Adrenal gland (tissue), 12 donors: ENCODE measurements around the gene RRP1. TPM values are rescaled to one million over a fixed set of nuclear protein-coding genes. Genes with fewer than 3 reads are reported as not detected.

Experiments used
- DNase-seq, 7 donors: peaks; one replicate each; pipeline ENCODE4 v3.0.0-alpha.2; 2019 to 2020
- H3K27ac ChIP-seq, 5 donors: fragments of 200-600 bp; sonication (generic) in 4 of 5; 1 replicate in 3 of 5; 2 replicates in 2 of 5; pipeline versions ENCODE4 v1.5.1 to v1.8.0; 2016 to 2020; ENCODE audit warnings: mild to moderate bottlenecking in 1 of 5
- H3K27me3 ChIP-seq: fragments of 200-600 bp; 2 replicates; pipeline ENCODE4 v1.8.0; 2021
- H3K36me3 ChIP-seq, 2 donors: fragments of 200-600 bp; replicated peaks in 1 of 2; 1 replicate in 1 of 2; 2 replicates in 1 of 2; pipeline versions ENCODE4 v1.5.1 to v1.8.0; 2018 to 2022
- H3K4me1 ChIP-seq, 2 donors: fragments of 200-600 bp; replicated peaks in 1 of 2; 1 replicate in 1 of 2; 2 replicates in 1 of 2; pipeline versions ENCODE4 v1.5.1 to v1.8.0; 2018 to 2021
- H3K4me3 ChIP-seq, 4 donors: fragments of 200-600 bp; sonication (generic) in 3 of 4; one replicate each; pipeline ENCODE4 v1.5.1; 2016 to 2018
- H3K9me3 ChIP-seq, 3 donors: fragments of 200-600 bp; sonication (generic) in 1 of 3; replicated peaks in 1 of 3; 1 replicate in 2 of 3; 2 replicates in 1 of 3; pipeline versions ENCODE4 v1.5.1 to v1.8.0; 2016 to 2021
- POLR2A ChIP-seq, 2 donors: fragments of 450-650 bp; IDR thresholded peaks; one replicate each; pipeline ENCODE4 v1.6.1; 2017; ENCODE audit warnings: antibody characterized with exemption in 2 of 2, mild to moderate bottlenecking in 2 of 2, moderate library complexity in 1 of 2
- WGBS, 4 donors: extraction: QIAGEN DNeasy Blood & Tissue Kit in 2 of 4; methylation state at CpG; one replicate each; pipeline versions ENCODE4 v1.1.5 to v1.1.7; 2013 to 2017; 5-methylcytosine and 5-hydroxymethylcytosine counted together
- intact Hi-C, 2 donors: fragments of 100-400 bp; cut with DNase I; formaldehyde crosslinking; loops; one replicate each; pipeline versions ENCODE4 v1.14.1 to v1.15.0; 2022 to 2023
- polyA plus RNA-seq, 3 donors: library from polyadenylated mRNA; stranded (reverse); fragments of 200-250 nt in 2 of 3; fragments of 350-450 nt in 1 of 3; fragmentation: Illumina TruSeq in 1 of 3; extraction: RNeasy Lipid Tissue Mini Kit (QIAGEN cat#74804) in 1 of 3; gene quantifications; one replicate each; pipeline ENCODE4 v1.2.3, GENCODE V29; 2013 to 2014
- total RNA-seq, 9 donors: library from RNA; depleted of rRNA in 4 of 9; stranded (reverse); fragments of >200 nt in 4 of 9; fragments of 120-200 nt in 1 of 9; fragmentation: NEBNext Ultra II Directional in 1 of 9; extraction: Animal tissue kit (Norgen Biotek cat#: 25700) in 1 of 9; gene quantifications; one replicate each; pipeline versions ENCODE4 v1.1.0 to v1.2.4, GENCODE V29; 2013 to 2023
- TF ChIP-seq, protein P1 (sequence below), 6 experiments: fragments of 450-650 bp in 4 of 6; fragments of 200-600 bp in 2 of 6; sonication (generic) in 1 of 6; IDR thresholded peaks; 1 replicate in 5 of 6; 2 replicates in 1 of 6; pipeline versions ENCODE4 v1.5.1 to v1.8.0; 2016 to 2021; ENCODE audit warnings: antibody characterized with exemption in 6 of 6, mild to moderate bottlenecking in 2 of 6, moderate library complexity in 1 of 6
- donor health status: healthy with polysubstance abuse.
- donor health status: Bipolar disorder and iron deficiency.
- donor health status: DM: yes; HTN: yes; CAD: no.
- donor health status: DM: no; HTN: no; CAD: no.
- donor health status: DM: no; HTN: no; CAD: no.
- donor health status: DM: yes; HTN: yes; CAD: no.

The RRP1 gene
- total and polyA plus RNA-seq, 12 donors: 12.8 to 29.8 (median 19.8) TPM

DNA sequence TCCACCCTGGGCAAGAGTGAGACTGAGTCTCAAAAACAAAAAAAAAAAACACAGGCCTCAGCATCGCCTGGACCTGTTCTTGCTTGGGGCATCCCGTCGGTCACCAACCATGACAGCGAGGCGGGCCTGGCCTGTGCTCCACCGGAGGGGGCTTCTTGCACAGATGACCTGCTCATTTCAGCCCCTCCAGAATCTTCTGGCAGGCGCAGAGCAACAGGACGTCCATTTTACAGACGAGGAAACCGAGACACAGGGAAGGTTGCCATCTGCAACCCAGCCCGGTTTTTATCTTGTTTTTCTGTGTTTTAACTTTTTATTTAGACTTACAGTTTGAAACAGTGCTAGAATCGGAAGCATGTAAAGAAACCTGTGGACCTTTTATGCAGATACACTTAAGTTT is 14.2 kb upstream of the RRP1 start:
- Histone ChIP-seq H3K4me1 (peaks cover 7 to 13% of the 10 kb centered on the region in 2 donors), H3K36me3 (peaks cover 0 to 17% of the 10 kb centered on the region in 2 donors), H3K27me3 (no peaks in the 10 kb centered on the region), H3K9me3 (no peaks in the 10 kb centered on the region), H3K27ac (no peak overlapping the region), H3K4me3 (peak overlapping the region in 2 of 4 donors; percentile 61 to 97)
- WGBS, 4 donors: 81 to 85% (median 82%) methylated on average over 12 of the region's 12 CpGs
- intact Hi-C loops: no loop called here
- TF ChIP-seq POLR2A (IDR thresholded peaks at IDR 0.05): no peak
- TF ChIP-seq, protein P1, sequence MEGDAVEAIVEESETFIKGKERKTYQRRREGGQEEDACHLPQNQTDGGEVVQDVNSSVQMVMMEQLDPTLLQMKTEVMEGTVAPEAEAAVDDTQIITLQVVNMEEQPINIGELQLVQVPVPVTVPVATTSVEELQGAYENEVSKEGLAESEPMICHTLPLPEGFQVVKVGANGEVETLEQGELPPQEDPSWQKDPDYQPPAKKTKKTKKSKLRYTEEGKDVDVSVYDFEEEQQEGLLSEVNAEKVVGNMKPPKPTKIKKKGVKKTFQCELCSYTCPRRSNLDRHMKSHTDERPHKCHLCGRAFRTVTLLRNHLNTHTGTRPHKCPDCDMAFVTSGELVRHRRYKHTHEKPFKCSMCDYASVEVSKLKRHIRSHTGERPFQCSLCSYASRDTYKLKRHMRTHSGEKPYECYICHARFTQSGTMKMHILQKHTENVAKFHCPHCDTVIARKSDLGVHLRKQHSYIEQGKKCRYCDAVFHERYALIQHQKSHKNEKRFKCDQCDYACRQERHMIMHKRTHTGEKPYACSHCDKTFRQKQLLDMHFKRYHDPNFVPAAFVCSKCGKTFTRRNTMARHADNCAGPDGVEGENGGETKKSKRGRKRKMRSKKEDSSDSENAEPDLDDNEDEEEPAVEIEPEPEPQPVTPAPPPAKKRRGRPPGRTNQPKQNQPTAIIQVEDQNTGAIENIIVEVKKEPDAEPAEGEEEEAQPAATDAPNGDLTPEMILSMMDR (IDR thresholded peaks at IDR 0.05): no peak
- DNase-seq: no peak

DNA sequence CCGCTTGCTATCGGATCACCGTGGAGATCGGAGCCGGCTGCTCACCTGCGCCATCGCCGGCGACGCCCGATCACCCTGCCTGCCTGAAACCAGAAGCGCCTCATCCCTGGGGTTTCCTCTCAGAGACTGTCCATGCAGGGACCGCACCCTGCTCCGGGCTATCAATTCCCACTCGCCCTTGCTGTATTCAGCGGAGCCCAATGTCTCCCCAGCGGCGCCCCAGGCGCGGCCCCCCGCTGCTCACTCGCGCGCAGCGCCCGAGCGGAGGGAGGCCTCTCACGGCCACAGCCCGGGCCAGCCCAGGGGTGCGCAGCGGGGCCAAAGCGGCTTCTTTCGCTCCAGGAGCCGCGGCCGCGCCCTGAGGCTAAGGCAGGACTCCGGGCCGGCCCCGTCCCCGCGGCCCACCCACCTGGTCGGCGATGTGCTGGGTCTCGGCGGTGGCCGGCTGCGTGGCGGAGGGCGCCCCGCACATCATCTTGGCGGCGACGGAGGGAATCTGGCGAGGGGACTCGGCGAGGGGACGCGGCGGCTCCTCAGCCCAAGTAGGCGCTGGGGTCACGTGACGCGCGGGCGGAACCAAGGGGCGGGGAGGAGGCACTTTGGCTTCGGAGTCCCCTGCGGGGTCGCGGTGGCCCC is 13.5 kb upstream of the RRP1 start, which contains the start of gene CSTB:
Gene CSTB (minus strand): TSS at position 514 of the 636 bp plus-strand sequence. CDS start 39 bp downstream, at position 475.
- 0 to 1% (median 0%) methylated on average over 3 to 71 of the region's 71 CpGs for WGBS, 4 donors
- intact Hi-C loops: no loop called here

DNA sequence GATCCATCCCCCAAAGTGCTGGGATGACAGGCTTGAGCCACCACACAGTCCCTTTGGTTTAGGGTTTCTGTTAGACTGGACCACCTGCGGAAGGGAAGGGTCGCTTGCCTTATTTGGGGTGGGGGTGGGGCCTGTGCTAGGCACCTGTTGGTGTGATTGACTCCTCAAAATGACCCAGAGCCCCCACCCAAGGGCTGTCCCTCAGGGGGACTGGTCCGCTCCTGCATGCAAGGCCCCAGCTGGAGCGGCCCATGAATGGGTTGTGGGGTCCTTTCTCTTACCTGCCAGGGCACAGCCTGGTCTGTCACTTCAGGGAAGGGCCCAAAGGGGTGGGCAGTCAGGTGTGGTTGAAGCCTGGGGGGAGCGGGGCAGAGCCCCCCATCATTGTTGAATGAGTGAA is 11.4 kb upstream of the RRP1 start:
- Histone ChIP-seq H3K9me3 (no peaks in the 10 kb centered on the region), H3K4me1 (peaks cover 7 to 13% of the 10 kb centered on the region in 2 donors), H3K4me3 (no peak overlapping the region), H3K27ac (no peak overlapping the region), H3K27me3 (no peaks in the 10 kb centered on the region), H3K36me3 (peaks cover 0 to 15% of the 10 kb centered on the region in 2 donors)
- no peak for TF ChIP-seq POLR2A (IDR thresholded peaks at IDR 0.05)
- TF ChIP-seq, protein P1 (IDR thresholded peaks at IDR 0.05): no peak
- 92 to 100% (median 95%) methylated on average over 1 to 5 of the region's 5 CpGs for WGBS, 4 donors
- intact Hi-C loops: no loop called here
- DNase-seq: no peak

More for the DNA sequence above, 13.5 kb upstream of the RRP1 start, which contains the start of gene CSTB:
- H3K4me3 ChIP-seq: peak within 1 kb of the TSS; percentile 51 to 97 (median 70)
- peak; percentile 80 to 86 (median 84) for DNase-seq
- no peaks in the 10 kb centered on the region for H3K27me3 ChIP-seq
- no peaks in the 10 kb centered on the region for H3K9me3 ChIP-seq
- H3K4me1 ChIP-seq: peaks cover 7 to 13% of the 10 kb centered on the region in 2 donors
- H3K27ac ChIP-seq: peak within 1 kb of the TSS; percentile 52 to 94 (median 91)
- TF ChIP-seq POLR2A (IDR thresholded peaks at IDR 0.05): peak; percentile 50 to 80
- TF ChIP-seq, protein P1 (IDR thresholded peaks at IDR 0.05): peak in 1 of 6 experiments; percentile 10
- H3K36me3 ChIP-seq: peaks cover 0 to 17% of the 10 kb centered on the region in 2 donors

GRCh38 chr21:43778469-43779335 is 10.7 kb upstream of the RRP1 start:
- H3K4me1 ChIP-seq: peaks cover 7 to 13% of the 10 kb centered on the region in 2 donors
- no peak for DNase-seq
- intact Hi-C loops: no loop called here
- no peaks in the 10 kb centered on the region for H3K27me3 ChIP-seq
- H3K9me3 ChIP-seq: no peaks in the 10 kb centered on the region
- 57 to 75% (median 68%) methylated on average over 17 to 20 of the region's 20 CpGs for WGBS, 4 donors
- H3K4me3 ChIP-seq: no peak overlapping the region
- TF ChIP-seq POLR2A (IDR thresholded peaks at IDR 0.05): no peak
- TF ChIP-seq, protein P1 (IDR thresholded peaks at IDR 0.05): no peak
- no peak overlapping the region for H3K27ac ChIP-seq
- H3K36me3 ChIP-seq: peaks cover 0 to 7% of the 10 kb centered on the region in 2 donors
